HTR-8/SVneo (cell line): ENCODE measurements around the gene NUMA1.

Experiments
- DNase-seq: peaks from one replicate; pipeline ENCODE4 v3.0.0; 2011; ENCODE audit warnings: low spot score, mixed read lengths; ENCODE audit not compliant: insufficient read length
- FAIRE-seq: peaks from 2 replicates; lab custom pipeline; 2011; peaks lifted over from hg19 to GRCh38; lab: Jason Lieb, UNC

NUMA1 gene

DNA sequence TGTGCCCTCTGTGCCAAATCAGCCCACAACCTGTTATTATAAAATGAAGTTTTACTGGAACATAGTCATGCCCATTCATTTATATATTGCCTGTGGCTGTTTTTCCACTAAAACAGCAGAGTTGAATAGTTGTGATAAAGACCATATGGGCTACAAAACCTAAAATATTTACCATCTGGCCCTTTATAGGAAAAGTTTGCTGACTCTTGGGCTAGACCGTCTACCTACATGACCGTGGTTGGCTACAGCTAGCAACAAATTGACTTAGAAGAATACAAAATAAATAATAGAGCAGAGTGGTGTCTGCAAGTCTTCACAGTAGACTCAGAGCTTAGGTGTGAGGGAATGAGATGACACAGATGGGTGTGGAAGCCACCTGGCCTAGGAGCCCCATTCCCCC is 92.8 kb downstream of the NUMA1 start:
- no peak for DNase-seq
- no peak for FAIRE-seq

DNA sequence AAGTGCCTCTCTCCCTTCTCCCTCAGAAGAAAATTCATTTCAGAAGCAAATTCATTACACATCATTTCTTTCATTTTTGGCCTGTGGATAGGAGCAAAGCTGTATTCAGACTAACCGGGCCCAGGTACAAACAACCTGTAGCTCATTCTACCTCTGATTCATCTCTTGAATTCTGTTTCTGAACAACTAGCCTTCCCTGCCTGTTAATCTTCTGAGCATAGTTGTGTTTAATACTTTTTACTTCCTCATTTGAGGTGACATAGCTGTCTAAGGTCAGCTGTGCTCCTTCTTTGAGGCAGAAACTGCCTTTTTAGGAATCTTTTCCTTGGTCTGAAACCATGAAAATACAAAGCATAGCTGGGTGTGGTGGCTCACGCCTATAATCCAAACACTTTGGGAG is 94.2 kb downstream of the NUMA1 start:
- DNase-seq: no peak
- no peak for FAIRE-seq

DNA sequence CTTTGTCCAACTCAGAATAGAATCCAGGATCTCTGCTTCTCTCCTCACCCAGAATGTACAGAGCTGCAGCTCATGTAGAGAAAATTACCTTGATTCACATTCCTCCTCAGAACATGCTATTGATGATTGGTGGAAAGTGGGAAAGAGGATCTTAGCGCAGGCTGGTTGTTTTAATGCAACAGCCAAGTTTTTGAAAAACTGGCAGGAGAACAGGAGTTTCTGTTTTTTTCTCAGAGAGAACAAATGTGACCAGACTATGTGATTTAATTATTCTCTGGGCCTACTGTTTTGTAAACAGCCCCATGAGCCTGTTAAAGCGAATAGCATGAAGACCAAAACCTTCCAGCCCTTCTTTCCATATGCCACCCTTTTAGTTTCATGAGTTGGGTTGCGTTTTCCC is 100.7 kb downstream of the NUMA1 start:
- no peak for FAIRE-seq
- no peak for DNase-seq

DNA sequence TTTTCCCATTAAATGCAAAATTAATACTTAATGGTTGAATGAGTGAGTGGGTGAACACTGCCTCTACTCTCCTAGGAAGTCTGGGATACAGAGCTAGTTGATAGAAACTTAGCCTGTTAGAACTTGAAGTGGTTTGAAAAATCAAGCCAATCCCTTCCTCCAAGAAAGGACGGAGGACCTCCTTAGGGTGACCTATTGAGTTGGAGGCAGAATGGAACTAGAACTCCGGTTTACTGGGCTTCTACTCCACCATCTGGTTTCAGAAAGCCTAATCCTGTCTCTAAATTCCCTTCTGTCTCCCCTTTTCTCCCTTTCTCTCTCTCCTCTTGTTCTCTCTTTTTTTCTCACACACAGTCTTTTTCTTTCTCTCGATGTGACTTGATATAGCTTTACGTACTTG is 101.2 kb downstream of the NUMA1 start:
- DNase-seq (no peak), FAIRE-seq (no peak)

DNA sequence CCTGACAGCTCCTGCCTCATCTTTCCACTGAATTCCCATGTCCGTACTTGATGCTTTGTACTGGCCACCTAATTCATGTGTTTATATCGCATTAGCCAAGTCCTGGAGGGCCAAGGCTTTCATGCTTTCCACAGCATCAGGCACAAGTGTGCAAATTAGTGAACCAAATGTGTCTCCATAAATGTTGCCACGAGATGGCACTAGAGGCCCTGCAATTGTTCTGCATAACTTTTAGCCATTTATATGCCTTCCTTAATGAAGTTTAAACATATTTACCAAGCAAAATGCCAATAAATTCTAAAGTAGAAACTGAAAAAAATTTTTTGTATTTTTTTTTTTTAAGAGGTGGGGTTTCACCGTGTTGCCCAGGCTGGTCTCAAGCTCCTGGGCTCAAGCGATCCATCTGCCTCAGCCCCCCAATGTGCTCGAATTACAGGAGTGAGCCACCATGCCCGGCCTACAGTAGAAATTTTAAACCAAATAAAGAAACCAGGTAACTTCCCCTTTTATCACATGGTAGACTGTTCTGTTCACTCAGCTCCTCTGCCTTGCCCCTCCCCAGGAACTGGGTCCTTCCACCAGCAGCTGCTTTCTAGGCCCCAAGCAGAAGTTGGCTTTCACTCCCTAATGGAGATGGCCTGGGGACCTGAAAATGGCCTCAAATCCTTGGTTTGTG is 102.5 kb downstream of the NUMA1 start:
- FAIRE-seq: no peak
- DNase-seq: peak; percentile 60

DNA sequence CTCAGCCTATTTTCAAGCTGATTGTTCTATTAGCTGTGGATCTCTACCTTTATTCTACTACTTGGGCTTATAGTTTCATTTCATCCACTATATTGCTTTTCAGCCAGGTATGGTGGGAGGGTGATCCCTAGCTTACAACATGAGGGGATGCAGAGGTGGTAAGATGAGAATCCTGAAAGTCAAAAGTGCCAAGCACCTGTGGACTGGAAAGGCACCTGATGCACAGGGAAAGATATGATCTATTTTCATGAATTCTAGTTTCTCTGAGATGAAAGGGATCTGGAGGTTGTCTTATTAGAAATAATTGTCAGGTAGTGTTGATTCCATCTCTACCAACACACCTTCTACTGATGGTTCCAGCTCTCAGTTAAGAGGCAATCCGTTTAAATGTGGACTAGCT is 103.3 kb downstream of the NUMA1 start:
- FAIRE-seq (no peak), DNase-seq (no peak)

DNA sequence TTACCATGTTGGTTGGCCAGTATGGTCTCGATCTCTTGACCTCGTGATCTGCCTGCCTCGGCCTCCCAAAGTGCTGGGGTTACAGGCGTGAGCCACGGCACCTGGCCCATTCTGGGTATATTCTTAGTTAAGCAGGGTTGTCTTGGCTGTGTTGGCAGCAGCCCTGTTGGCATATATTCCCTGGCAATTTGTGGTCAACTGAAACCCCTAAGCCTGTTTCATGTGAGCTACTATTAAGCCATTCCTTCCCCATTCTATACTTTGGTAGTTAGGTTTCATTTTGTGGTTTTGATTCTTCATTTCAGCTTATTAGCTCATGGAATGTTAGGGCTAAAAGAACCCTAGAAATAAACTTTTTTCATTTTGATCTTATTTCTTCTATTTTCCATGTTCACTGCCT is 103.8 kb downstream of the NUMA1 start:
- FAIRE-seq: no peak
- no peak for DNase-seq

DNA sequence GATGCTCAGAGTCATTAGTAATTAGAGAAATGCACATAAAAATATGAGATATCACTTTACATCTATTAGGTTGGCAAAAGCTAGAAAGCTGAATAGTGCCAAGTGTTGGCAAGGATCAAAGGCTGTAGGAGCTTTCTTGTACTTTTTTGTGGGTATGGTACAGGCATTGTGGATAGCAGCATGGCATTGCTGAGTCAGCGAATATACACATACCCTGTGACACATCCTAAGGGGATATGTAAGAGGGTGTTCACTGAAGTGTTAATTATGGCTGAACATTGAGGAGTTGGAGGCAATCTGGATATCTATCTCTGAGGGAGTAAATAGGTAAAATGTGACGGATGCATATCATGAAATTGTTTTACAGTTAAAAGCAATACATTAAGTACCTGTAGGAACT is 108.7 kb downstream of the NUMA1 start:
- no peak for FAIRE-seq
- no peak for DNase-seq

DNA sequence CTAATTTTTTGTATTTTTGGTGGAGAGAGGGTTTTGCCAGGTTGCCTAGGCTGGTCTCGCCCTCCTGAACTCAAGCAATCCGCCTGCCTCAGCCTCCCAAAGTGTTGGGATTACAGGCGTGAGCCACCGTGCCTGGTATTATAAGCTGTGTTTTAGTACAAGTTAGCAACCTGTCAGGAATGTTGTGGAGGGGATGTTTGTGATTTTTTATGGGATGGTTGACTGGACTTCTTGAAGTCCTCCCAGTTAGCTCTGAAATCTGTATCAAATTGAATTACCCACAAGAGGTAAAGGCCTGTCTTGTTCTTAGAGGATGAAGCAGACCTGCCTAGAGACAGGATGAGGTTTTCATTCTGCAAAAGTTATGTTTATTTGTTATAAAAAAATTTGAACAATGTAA is 115.7 kb downstream of the NUMA1 start:
- DNase-seq: no peak

DNA sequence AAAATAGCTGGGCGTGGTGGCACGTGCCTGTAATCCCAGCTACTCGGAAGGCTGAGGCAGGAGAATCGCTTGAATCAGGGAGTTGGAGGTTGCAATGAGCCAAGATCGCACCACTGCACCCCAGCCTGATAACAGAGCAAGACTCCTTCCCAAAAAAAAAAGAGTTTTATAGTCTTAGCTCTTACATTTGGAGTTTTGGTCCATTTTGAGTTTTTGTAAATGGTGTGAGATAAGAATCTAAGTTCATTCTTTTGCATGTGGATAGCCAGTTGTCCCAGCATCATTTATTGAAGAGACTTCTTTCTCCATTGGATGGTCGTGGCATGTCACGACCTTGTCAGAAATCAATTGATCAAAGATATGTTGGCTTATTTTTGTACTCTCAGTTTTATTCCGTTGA is 116.9 kb downstream of the NUMA1 start:
- FAIRE-seq: no peak
- no peak for DNase-seq

More for the DNA sequence above, 115.7 kb downstream of the NUMA1 start:
- FAIRE-seq: no peak

DNA sequence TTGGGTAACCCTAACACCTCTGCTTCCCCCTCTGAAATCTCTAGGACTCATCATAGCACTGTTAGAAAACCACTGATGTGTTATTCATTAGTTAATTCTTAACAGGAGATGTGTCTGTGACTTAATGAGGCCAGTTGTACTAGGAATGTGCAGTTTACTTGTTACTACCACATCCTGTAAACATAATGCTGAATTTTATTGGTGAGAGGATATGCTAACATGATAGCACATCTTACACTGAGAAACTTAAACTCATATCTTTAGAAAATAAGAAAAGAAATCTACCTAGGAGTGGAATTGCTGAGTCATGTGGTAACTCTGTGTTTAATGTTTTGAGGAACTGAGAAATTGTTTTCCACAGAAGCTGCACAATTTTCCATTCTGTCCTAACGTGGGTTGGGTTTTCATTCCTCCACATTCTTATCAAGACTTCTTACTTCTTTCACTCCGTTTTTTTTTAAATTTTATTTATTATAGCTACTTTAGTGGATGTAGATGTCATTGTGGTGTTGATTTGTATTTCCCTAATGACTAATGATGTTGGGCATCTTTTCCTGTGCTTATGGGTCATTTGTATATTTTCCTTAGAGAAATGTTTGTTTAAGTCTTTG is 117.8 kb downstream of the NUMA1 start:
- DNase-seq (no peak), FAIRE-seq (peak; percentile 16)

DNA sequence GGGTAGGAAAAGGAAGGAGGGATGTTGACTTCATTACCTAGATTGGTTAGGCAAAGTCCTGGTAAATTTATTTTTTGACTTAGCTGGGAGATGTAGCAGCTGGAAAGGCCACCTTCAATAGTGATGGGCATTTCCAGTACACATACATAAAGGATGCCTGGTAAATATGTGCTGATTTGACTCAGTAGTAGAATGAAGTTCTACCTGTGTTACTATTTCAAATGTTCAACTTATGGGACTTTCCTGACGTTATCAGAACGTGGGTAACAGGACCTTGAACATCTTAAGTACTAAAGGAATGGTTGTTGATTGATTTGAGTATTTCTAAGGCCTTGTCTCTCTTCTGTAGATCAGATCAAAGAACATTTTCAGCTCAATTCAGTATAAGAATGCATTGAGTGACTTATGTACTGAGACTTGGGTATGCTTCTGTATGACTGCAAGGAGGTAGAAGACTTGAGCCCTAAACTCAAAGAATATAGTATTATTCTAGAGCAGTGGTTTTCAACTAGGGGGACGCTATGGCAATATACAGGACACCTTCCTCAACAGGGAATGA is 124.4 kb downstream of the NUMA1 start:
- no peak for FAIRE-seq
- DNase-seq: no peak
